WTC11 (cell line): ENCODE results near the gene TELO2.

Source experiments
- CREB1 ChIP-seq: sonication (generic); formaldehyde crosslinking; IDR thresholded peaks from 2 replicates; pipeline ENCODE4 v1.8.0; 2023; ENCODE audit warnings: mild to moderate bottlenecking, missing genetic modification reagents
- ETV6 ChIP-seq: sonication (generic); formaldehyde crosslinking; IDR thresholded peaks from 2 replicates; pipeline ENCODE4 v1.8.1; 2022; ENCODE audit warnings: mild to moderate bottlenecking, missing genetic modification reagents
- FOXJ3 ChIP-seq: sonication (generic); formaldehyde crosslinking; IDR thresholded peaks from 2 replicates; pipeline ENCODE4 v1.9.0; 2021; ENCODE audit warnings: missing genetic modification reagents, mild to moderate bottlenecking, borderline replicate concordance
- JUN ChIP-seq: sonication (generic); formaldehyde crosslinking; IDR thresholded peaks from 2 replicates; pipeline ENCODE4 v1.8.0; 2023; ENCODE audit warnings: mild to moderate bottlenecking, missing genetic modification reagents
- NR2C2 ChIP-seq: sonication (generic); formaldehyde crosslinking; IDR thresholded peaks from 2 replicates; pipeline ENCODE4 v1.8.0; 2022; ENCODE audit warnings: mild to moderate bottlenecking, missing genetic modification reagents
- RELA ChIP-seq: sonication (generic); formaldehyde crosslinking; IDR thresholded peaks from 2 replicates; pipeline ENCODE4 v1.8.1; 2022; ENCODE audit warnings: missing genetic modification reagents, mild to moderate bottlenecking, borderline replicate concordance
- ZNF232 ChIP-seq: sonication (generic); formaldehyde crosslinking; IDR thresholded peaks from 2 replicates; pipeline ENCODE4 v1.8.0; 2022; ENCODE audit warnings: mild to moderate bottlenecking, missing genetic modification reagents
- TF ChIP-seq, protein P1 (sequence below): fragments of 200-600 bp; IDR thresholded peaks from 2 replicates; pipeline ENCODE4 v1.8.0; 2022; ENCODE audit warnings: antibody characterized with exemption
- TF ChIP-seq, protein P2 (sequence below): fragments of 250-450 bp; sonication (Bioruptor Pico); conservative IDR thresholded peaks from 2 replicates; pipeline ENCODE4 v1.9.0; 2021; ENCODE audit warnings: mild to moderate bottlenecking
- TF ChIP-seq, protein P3 (sequence below): sonication (generic); formaldehyde crosslinking; IDR thresholded peaks from 2 replicates; pipeline ENCODE4 v1.8.1; 2023; ENCODE audit warnings: mild to moderate bottlenecking, missing genetic modification reagents, moderate library complexity
- TF ChIP-seq, protein P4 (sequence below): sonication (generic); formaldehyde crosslinking; IDR thresholded peaks from 2 replicates; pipeline ENCODE4 v1.8.0; 2022; ENCODE audit warnings: missing genetic modification reagents
- TF ChIP-seq, protein P5 (sequence below): sonication (generic); formaldehyde crosslinking; IDR thresholded peaks from 2 replicates; pipeline ENCODE4 v1.8.0; 2022; ENCODE audit warnings: mild to moderate bottlenecking, missing genetic modification reagents

DNA sequence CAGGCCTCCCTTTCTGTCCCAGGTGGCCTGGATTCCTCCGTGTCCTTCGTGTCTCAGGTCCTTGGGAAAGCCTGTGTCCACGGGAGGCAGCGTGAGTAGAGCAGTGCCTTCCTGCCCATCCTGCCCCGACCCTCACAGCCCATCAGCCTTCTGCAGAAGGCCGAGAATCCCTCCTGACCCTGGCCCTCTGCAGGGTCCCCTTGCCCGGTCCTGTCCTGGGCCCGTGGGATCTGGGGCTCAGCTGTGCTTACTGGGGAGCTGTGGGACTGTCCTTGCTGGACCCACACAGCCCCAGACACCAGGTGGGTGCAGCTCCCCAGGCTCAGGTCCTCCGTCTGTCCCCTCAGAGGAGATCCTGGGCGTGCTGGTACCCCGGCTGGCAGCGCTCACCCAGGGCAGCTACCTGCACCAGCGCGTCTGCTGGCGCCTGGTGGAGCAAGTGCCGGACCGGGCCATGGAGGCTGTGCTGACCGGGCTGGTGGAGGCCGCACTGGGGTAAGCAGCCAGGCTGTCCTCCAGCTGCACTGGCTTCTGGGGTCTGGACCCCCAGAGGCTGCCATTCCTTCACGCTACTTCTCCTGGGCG is 3.9 kb downstream of the TELO2 start:
- TF ChIP-seq, protein P1, sequence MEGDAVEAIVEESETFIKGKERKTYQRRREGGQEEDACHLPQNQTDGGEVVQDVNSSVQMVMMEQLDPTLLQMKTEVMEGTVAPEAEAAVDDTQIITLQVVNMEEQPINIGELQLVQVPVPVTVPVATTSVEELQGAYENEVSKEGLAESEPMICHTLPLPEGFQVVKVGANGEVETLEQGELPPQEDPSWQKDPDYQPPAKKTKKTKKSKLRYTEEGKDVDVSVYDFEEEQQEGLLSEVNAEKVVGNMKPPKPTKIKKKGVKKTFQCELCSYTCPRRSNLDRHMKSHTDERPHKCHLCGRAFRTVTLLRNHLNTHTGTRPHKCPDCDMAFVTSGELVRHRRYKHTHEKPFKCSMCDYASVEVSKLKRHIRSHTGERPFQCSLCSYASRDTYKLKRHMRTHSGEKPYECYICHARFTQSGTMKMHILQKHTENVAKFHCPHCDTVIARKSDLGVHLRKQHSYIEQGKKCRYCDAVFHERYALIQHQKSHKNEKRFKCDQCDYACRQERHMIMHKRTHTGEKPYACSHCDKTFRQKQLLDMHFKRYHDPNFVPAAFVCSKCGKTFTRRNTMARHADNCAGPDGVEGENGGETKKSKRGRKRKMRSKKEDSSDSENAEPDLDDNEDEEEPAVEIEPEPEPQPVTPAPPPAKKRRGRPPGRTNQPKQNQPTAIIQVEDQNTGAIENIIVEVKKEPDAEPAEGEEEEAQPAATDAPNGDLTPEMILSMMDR, result no peak
- TF ChIP-seq CREB1 (no peak), JUN (CRISPR knock-in tag) (no peak), RELA (no peak), ZNF232 (CRISPR knock-in tag) (no peak), NR2C2 (CRISPR knock-in tag) (no peak), FOXJ3 (CRISPR knock-in tag) (no peak), ETV6 (CRISPR knock-in tag) (no peak)
- TF ChIP-seq, protein P2, sequence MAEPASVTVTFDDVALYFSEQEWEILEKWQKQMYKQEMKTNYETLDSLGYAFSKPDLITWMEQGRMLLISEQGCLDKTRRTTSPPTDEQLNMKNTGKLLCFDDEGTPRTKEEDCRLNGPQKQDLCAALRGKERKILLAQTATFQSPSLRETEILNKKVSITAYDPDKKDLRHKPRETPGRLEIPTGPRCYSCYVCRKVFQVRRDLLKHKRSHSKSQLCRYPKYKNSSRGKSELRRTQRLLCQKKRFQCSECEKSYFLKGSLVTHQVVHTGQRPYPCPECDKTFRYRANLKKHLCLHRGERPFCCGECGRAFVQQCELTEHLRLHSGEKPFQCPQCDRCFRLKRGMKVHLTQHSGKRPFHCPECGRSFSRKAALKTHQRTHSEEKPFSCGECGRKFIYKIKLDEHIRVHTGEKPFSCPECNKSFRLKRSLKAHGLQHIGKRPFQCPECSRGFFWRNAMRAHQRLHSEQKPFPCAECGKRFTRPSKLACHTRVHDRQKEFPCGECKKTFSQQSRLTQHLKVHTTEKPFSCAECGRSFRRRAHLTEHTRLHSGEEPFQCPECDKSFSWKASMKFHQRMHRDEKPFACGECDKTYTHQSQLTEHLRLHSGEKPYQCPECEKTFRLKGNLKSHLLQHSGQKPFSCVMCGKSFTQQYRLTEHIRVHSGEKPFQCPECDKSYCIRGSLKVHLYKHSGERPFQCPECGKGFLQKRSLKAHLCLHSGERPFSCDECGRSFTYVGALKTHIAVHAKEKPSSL, result no peak
- TF ChIP-seq, protein P3, sequence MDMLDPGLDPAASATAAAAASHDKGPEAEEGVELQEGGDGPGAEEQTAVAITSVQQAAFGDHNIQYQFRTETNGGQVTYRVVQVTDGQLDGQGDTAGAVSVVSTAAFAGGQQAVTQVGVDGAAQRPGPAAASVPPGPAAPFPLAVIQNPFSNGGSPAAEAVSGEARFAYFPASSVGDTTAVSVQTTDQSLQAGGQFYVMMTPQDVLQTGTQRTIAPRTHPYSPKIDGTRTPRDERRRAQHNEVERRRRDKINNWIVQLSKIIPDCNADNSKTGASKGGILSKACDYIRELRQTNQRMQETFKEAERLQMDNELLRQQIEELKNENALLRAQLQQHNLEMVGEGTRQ (CRISPR knock-in tag), result no peak
- TF ChIP-seq, protein P4, sequence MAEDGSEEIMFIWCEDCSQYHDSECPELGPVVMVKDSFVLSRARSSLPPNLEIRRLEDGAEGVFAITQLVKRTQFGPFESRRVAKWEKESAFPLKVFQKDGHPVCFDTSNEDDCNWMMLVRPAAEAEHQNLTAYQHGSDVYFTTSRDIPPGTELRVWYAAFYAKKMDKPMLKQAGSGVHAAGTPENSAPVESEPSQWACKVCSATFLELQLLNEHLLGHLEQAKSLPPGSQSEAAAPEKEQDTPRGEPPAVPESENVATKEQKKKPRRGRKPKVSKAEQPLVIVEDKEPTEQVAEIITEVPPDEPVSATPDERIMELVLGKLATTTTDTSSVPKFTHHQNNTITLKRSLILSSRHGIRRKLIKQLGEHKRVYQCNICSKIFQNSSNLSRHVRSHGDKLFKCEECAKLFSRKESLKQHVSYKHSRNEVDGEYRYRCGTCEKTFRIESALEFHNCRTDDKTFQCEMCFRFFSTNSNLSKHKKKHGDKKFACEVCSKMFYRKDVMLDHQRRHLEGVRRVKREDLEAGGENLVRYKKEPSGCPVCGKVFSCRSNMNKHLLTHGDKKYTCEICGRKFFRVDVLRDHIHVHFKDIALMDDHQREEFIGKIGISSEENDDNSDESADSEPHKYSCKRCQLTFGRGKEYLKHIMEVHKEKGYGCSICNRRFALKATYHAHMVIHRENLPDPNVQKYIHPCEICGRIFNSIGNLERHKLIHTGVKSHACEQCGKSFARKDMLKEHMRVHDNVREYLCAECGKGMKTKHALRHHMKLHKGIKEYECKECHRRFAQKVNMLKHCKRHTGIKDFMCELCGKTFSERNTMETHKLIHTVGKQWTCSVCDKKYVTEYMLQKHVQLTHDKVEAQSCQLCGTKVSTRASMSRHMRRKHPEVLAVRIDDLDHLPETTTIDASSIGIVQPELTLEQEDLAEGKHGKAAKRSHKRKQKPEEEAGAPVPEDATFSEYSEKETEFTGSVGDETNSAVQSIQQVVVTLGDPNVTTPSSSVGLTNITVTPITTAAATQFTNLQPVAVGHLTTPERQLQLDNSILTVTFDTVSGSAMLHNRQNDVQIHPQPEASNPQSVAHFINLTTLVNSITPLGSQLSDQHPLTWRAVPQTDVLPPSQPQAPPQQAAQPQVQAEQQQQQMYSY (CRISPR knock-in tag), result no peak
- TF ChIP-seq, protein P5, sequence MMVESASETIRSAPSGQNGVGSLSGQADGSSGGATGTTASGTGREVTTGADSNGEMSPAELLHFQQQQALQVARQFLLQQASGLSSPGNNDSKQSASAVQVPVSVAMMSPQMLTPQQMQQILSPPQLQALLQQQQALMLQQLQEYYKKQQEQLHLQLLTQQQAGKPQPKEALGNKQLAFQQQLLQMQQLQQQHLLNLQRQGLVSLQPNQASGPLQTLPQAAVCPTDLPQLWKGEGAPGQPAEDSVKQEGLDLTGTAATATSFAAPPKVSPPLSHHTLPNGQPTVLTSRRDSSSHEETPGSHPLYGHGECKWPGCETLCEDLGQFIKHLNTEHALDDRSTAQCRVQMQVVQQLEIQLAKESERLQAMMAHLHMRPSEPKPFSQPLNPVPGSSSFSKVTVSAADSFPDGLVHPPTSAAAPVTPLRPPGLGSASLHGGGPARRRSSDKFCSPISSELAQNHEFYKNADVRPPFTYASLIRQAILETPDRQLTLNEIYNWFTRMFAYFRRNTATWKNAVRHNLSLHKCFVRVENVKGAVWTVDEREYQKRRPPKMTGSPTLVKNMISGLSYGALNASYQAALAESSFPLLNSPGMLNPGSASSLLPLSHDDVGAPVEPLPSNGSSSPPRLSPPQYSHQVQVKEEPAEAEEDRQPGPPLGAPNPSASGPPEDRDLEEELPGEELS (CRISPR knock-in tag), result no peak
